Umbilical cord (tissue), 2 donors: ENCODE results near the gene SLC28A3. TPM values are rescaled to one million over a fixed set of nuclear protein-coding genes. Genes with fewer than 3 reads are reported as not detected.
A peak's percentile ranks its signal among the peaks of the same experiment; 100 is the strongest.

Experiments used
- DNase-seq: peaks from one replicate; pipeline ENCODE4 v3.0.0-alpha.2; 2015; ENCODE audit warnings: low spot score
- total RNA-seq: library from RNA; depleted of rRNA; stranded (reverse); fragments of >200 nt; gene quantifications from one replicate; pipeline ENCODE4 v1.2.3, GENCODE V29; 2014; ENCODE audit warnings: low replicate concordance; ENCODE audit not compliant: insufficient read depth

The SLC28A3 gene
- total RNA-seq, 1 donor from 2014 or later: 3.1 TPM

GRCh38 chr9:84297162-84297821 is 43.3 kb downstream of the SLC28A3 start:
- peak; percentile 32 for DNase-seq

GRCh38 chr9:84296146-84296843 is 44.3 kb downstream of the SLC28A3 start:
- no peak for DNase-seq

GRCh38 chr9:84294241-84294950 is 46.2 kb downstream of the SLC28A3 start:
- no peak for DNase-seq

- DNase-seq: no peak
These were observed 47.4 kb downstream of the SLC28A3 start for GRCh38 chr9:84293001-84293798.

GRCh38 chr9:84285381-84285780 is 55.2 kb downstream of the SLC28A3 start:
- DNase-seq: no peak

GRCh38 chr9:84283946-84284345 is 56.6 kb downstream of the SLC28A3 start:
- DNase-seq: no peak

- DNase-seq: no peak
These were observed 62.4 kb downstream of the SLC28A3 start for GRCh38 chr9:84278130-84278529.

GRCh38 chr9:84277646-84278045 is 62.9 kb downstream of the SLC28A3 start:
- DNase-seq: no peak

- no peak for DNase-seq
These were observed 63.8 kb downstream of the SLC28A3 start for GRCh38 chr9:84276741-84277140.

GRCh38 chr9:84271921-84272556 is 68.5 kb downstream of the SLC28A3 start:
- DNase-seq: peak; percentile 25

GRCh38 chr9:84271531-84271900 is 69.0 kb downstream of the SLC28A3 start:
- peak; percentile 89 for DNase-seq

GRCh38 chr9:84270847-84271530 is 69.6 kb downstream of the SLC28A3 start:
- DNase-seq: no peak

- no peak for DNase-seq
These were observed 74.4 kb downstream of the SLC28A3 start for GRCh38 chr9:84266087-84266561.

- DNase-seq: no peak
These were observed 76.1 kb downstream of the SLC28A3 start for GRCh38 chr9:84264307-84265029.

GRCh38 chr9:84261070-84261746 is 79.3 kb downstream of the SLC28A3 start:
- peak; percentile 83 for DNase-seq

- no peak for DNase-seq
These were observed 82.2 kb downstream of the SLC28A3 start for GRCh38 chr9:84258371-84258770.

- no peak for DNase-seq
These were observed 84.9 kb downstream of the SLC28A3 start for GRCh38 chr9:84255696-84256095.

GRCh38 chr9:84254972-84255371 is 85.6 kb downstream of the SLC28A3 start:
- DNase-seq: peak; percentile 57

GRCh38 chr9:84251921-84252320 is 88.6 kb downstream of the SLC28A3 start:
- DNase-seq: peak; percentile 70
